GM23338 (cell line): ENCODE measurements around the gene PPCDC. TPM values are rescaled to one million over a fixed set of nuclear protein-coding genes. Genes with fewer than 3 reads are reported as not detected.

ENCODE experiments used
- ATAC-seq: fragments of 200-7000 bp; cut with Tn5 transposase; 3 replicates; pipeline ENCODE4 v1.9.1; 2020
- DNase-seq: peaks from one replicate; pipeline ENCODE4 v3.0.0-alpha.2; 2015; ENCODE audit warnings: low spot score
- H2AFZ ChIP-seq: fragments of 200-600 bp; sonication (generic); 2 replicates; pipeline ENCODE4 v1.8.0; 2016; ENCODE audit warnings: antibody characterized with exemption, mild to moderate bottlenecking, moderate library complexity
- H3F3A ChIP-seq: fragments of 200-600 bp; sonication (generic); replicated peaks from 2 replicates; pipeline ENCODE4 v1.8.0; 2017; ENCODE audit warnings: antibody characterized with exemption, mixed run types, low read depth
- H3K27ac ChIP-seq: fragments of 200-600 bp; sonication (generic); 2 replicates; pipeline ENCODE4 v1.6.1; 2016; ENCODE audit warnings: low read depth
- H3K27me3 ChIP-seq: fragments of 200-600 bp; sonication (generic); 2 replicates; pipeline ENCODE4 v1.8.0; 2016; ENCODE audit warnings: mild to moderate bottlenecking, mixed run types, moderate library complexity; ENCODE audit not compliant: insufficient read depth
- H3K36me3 ChIP-seq: fragments of 200-600 bp; sonication (generic); 2 replicates; pipeline ENCODE4 v1.8.0; 2016; ENCODE audit warnings: mild to moderate bottlenecking; ENCODE audit not compliant: insufficient read depth
- H3K4me1 ChIP-seq: fragments of 200-600 bp; sonication (generic); 2 replicates; pipeline ENCODE4 v1.8.0; 2016; ENCODE audit warnings: mild to moderate bottlenecking, moderate library complexity; ENCODE audit not compliant: insufficient read depth
- H3K4me2 ChIP-seq: fragments of 200-600 bp; sonication (generic); 2 replicates; pipeline ENCODE4 v1.7.1; 2017; ENCODE audit warnings: mixed run types
- H3K4me3 ChIP-seq: fragments of 200-600 bp; sonication (generic); 2 replicates; pipeline ENCODE4 v1.6.1; 2016; ENCODE audit warnings: mixed run types
- H3K79me2 ChIP-seq: fragments of 200-600 bp; sonication (generic); replicated peaks from 2 replicates; pipeline ENCODE4 v1.8.0; 2017; ENCODE audit warnings: mild to moderate bottlenecking; ENCODE audit not compliant: insufficient read depth
- H3K9me2 ChIP-seq: fragments of 200-600 bp; sonication (generic); 2 replicates; pipeline ENCODE4 v1.8.0; 2017; ENCODE audit not compliant: insufficient read depth
- H4K20me1 ChIP-seq: fragments of 200-600 bp; sonication (generic); replicated peaks from 2 replicates; pipeline ENCODE4 v1.8.0; 2017; ENCODE audit warnings: mild to moderate bottlenecking; ENCODE audit not compliant: insufficient read depth
- H3K27ac Mint-ChIP-seq: 2 replicates; pipeline ENCODE4 v1.8.0; 2020; ENCODE audit warnings: inconsistent platforms, mild to moderate bottlenecking, moderate library complexity, mixed read lengths
- H3K27me3 Mint-ChIP-seq: 3 replicates; pipeline ENCODE4 v1.8.0; 2022; ENCODE audit warnings: low read depth, mild to moderate bottlenecking, moderate library complexity, mixed read lengths, inconsistent platforms; ENCODE audit not compliant: insufficient read depth, poor library complexity
- H3K36me3 Mint-ChIP-seq: 3 replicates; pipeline ENCODE4 v1.8.0; 2021; ENCODE audit warnings: low read depth, mild to moderate bottlenecking, inconsistent platforms, moderate library complexity, mixed read lengths
- H3K4me1 Mint-ChIP-seq: 3 replicates; pipeline ENCODE4 v1.8.0; 2020; ENCODE audit warnings: mild to moderate bottlenecking, inconsistent platforms, mixed read lengths
- H3K4me3 Mint-ChIP-seq: 3 replicates; pipeline ENCODE4 v1.8.0; 2021; ENCODE audit warnings: moderate library complexity, mild to moderate bottlenecking, inconsistent platforms, mixed read lengths
- H3K9me3 Mint-ChIP-seq: 3 replicates; pipeline ENCODE4 v1.8.0; 2020; ENCODE audit warnings: moderate library complexity, mild to moderate bottlenecking, inconsistent platforms, mixed read lengths
- CREB1 ChIP-seq: fragments of 250-450 bp; sonication (Bioruptor Pico); IDR thresholded peaks from 2 replicates; pipeline ENCODE4 v1.5.0; 2020; ENCODE audit warnings: low read depth, mild to moderate bottlenecking, moderate library complexity
- EZH2phosphoT487 ChIP-seq: fragments of 200-600 bp; sonication (generic); IDR thresholded peaks from one replicate; pipeline ENCODE4 v1.8.1; 2018; ENCODE audit warnings: antibody characterized with exemption; ENCODE audit not compliant: unreplicated experiment
- JUNB ChIP-seq: IDR thresholded peaks from one replicate; pipeline ENCODE4 v1.6.1; 2016; ENCODE audit warnings: antibody characterized with exemption; ENCODE audit not compliant: unreplicated experiment
- NANOG ChIP-seq: IDR thresholded peaks from 2 replicates; pipeline ENCODE4 v1.6.1; 2016; ENCODE audit warnings: antibody characterized with exemption, borderline replicate concordance
- POLR2AphosphoS5 ChIP-seq: IDR thresholded peaks from 2 replicates; pipeline ENCODE4 v1.6.1; 2016; ENCODE audit warnings: antibody characterized with exemption, low read depth
- STAT1 ChIP-seq: IDR thresholded peaks from one replicate; pipeline ENCODE4 v1.6.1; 2016; ENCODE audit warnings: antibody characterized with exemption; ENCODE audit not compliant: unreplicated experiment
- ZNF114 ChIP-seq: fragments of 250-450 bp; sonication (Bioruptor Pico); IDR thresholded peaks from 2 replicates; pipeline ENCODE4 v1.5.0; 2020; ENCODE audit warnings: mild to moderate bottlenecking, moderate library complexity
- ZNF331 ChIP-seq: fragments of 250-450 bp; sonication (Bioruptor Pico); IDR thresholded peaks from 2 replicates; pipeline ENCODE4 v1.5.0; 2020; ENCODE audit warnings: low read depth, mild to moderate bottlenecking, moderate library complexity
- polyA plus RNA-seq: library from polyadenylated mRNA; unstranded; fragments of >200 nt; fragmentation: Nextera tagmentation; extraction: Ambion mirVana; gene quantifications from 2 replicates; pipeline ENCODE4 v1.2.1, GENCODE V29; 2016
- total RNA-seq: library from RNA; depleted of rRNA; stranded (reverse); fragments of >200 nt; shearing (Covaris generic); gene quantifications from 2 replicates; pipeline ENCODE4 v1.2.3, GENCODE V29; 2014
- TF ChIP-seq, protein P1 (sequence below): IDR thresholded peaks from 2 replicates; pipeline ENCODE4 v1.6.1; 2016; ENCODE audit warnings: antibody characterized with exemption
- TF ChIP-seq, protein P2 (sequence below), 2 experiments: fragments of 200-600 bp in 1 of 2; sonication (generic) in 1 of 2; conservative IDR thresholded peaks; 2 replicates each; pipeline versions ENCODE4 v1.5.1 to v1.6.1; 2016 to 2017; ENCODE audit warnings: antibody characterized with exemption in 2 of 2, low read depth in 2 of 2, mild to moderate bottlenecking in 2 of 2, moderate library complexity in 1 of 2
- TF ChIP-seq, protein P3 (sequence below): IDR thresholded peaks from one replicate; pipeline ENCODE4 v1.6.1; 2018; ENCODE audit warnings: antibody characterized with exemption; ENCODE audit not compliant: unreplicated experiment
- TF ChIP-seq, protein P4 (sequence below): fragments of 250-450 bp; sonication (Bioruptor Pico); IDR thresholded peaks from 2 replicates; pipeline ENCODE4 v1.5.0; 2020; ENCODE audit warnings: mild to moderate bottlenecking, moderate library complexity

Gene PPCDC
- total and polyA plus RNA-seq, 2 experiments from 2014 or later, result 17.8 to 40.2 TPM

DNA sequence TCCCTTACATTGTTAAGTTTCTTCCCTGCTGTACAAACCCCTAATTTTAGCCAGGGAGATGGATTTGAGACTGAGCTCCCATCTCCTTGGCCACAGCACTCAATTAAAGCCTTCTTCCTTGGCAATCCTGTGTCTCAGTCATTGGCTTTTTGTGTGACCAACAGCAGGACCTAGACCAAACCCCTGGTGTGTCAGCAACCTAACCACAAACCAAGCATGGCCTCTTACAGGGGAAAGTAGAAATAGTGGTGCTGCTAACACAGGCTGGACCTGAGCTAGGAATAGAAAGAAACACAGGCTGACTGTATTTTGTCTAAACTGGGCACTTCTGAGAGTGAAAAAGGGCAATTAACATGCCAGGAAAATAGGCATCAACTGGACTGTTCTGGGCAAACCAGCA, 37.9 kb downstream of the PPCDC start (continued):
- TF ChIP-seq EZH2phosphoT487, result no peak
- TF ChIP-seq CREB1 (CRISPR knock-in tag), result no peak
- no peak for TF ChIP-seq JUNB

DNA sequence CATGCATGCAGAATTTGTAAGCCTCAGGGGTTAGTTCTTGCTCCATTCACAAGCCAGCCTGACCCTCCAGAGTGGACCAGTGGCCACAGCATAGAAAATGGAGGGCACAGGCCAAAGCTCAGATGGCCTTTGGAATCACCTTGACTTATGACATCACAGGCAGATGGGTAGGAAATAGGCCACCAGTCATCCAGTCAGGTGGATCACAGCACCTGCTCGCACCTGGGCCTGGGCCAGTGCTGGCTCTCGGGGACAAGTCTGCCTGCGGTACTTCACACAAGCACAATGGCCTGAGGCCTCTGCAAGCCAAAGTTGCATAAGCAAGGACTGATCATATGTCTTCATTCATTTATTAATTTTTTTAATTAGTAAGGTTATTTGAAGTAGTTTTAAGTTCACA, 39.3 kb downstream of the PPCDC start:
- Mint-ChIP-seq H3K4me3 (no peak overlapping the region), H3K4me1 (0 out of 3 replicates have a peak, but pooled peaks cover 3% of the 10 kb centered on the region), H3K9me3 (peaks cover 20% of the 10 kb centered on the region), H3K27ac (no peak overlapping the region), H3K36me3 (peaks cover 19% of the 10 kb centered on the region), H3K27me3 (peaks cover 5% of the 10 kb centered on the region)
- no peaks in the 10 kb centered on the region for H3K36me3 ChIP-seq
- H4K20me1 ChIP-seq, result no peaks in the 10 kb centered on the region
- H3K9me2 ChIP-seq, result no peaks in the 10 kb centered on the region
- H3K79me2 ChIP-seq, result no peaks in the 10 kb centered on the region
- H3F3A ChIP-seq, result no peaks in the 10 kb centered on the region
- TF ChIP-seq JUNB (no peak), NANOG (no peak), STAT1 (no peak), CREB1 (CRISPR knock-in tag) (no peak), ZNF114 (CRISPR knock-in tag) (no peak), ZNF331 (CRISPR knock-in tag) (no peak), POLR2AphosphoS5 (no peak)
- TF ChIP-seq, protein P1, sequence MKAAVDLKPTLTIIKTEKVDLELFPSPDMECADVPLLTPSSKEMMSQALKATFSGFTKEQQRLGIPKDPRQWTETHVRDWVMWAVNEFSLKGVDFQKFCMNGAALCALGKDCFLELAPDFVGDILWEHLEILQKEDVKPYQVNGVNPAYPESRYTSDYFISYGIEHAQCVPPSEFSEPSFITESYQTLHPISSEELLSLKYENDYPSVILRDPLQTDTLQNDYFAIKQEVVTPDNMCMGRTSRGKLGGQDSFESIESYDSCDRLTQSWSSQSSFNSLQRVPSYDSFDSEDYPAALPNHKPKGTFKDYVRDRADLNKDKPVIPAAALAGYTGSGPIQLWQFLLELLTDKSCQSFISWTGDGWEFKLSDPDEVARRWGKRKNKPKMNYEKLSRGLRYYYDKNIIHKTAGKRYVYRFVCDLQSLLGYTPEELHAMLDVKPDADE, result no peak
- TF ChIP-seq, protein P2, sequence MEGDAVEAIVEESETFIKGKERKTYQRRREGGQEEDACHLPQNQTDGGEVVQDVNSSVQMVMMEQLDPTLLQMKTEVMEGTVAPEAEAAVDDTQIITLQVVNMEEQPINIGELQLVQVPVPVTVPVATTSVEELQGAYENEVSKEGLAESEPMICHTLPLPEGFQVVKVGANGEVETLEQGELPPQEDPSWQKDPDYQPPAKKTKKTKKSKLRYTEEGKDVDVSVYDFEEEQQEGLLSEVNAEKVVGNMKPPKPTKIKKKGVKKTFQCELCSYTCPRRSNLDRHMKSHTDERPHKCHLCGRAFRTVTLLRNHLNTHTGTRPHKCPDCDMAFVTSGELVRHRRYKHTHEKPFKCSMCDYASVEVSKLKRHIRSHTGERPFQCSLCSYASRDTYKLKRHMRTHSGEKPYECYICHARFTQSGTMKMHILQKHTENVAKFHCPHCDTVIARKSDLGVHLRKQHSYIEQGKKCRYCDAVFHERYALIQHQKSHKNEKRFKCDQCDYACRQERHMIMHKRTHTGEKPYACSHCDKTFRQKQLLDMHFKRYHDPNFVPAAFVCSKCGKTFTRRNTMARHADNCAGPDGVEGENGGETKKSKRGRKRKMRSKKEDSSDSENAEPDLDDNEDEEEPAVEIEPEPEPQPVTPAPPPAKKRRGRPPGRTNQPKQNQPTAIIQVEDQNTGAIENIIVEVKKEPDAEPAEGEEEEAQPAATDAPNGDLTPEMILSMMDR (conservative IDR thresholded peaks at IDR 0.05; ENCODE audit: low read depth in 2 of 2), result no peak
- TF ChIP-seq, protein P3, sequence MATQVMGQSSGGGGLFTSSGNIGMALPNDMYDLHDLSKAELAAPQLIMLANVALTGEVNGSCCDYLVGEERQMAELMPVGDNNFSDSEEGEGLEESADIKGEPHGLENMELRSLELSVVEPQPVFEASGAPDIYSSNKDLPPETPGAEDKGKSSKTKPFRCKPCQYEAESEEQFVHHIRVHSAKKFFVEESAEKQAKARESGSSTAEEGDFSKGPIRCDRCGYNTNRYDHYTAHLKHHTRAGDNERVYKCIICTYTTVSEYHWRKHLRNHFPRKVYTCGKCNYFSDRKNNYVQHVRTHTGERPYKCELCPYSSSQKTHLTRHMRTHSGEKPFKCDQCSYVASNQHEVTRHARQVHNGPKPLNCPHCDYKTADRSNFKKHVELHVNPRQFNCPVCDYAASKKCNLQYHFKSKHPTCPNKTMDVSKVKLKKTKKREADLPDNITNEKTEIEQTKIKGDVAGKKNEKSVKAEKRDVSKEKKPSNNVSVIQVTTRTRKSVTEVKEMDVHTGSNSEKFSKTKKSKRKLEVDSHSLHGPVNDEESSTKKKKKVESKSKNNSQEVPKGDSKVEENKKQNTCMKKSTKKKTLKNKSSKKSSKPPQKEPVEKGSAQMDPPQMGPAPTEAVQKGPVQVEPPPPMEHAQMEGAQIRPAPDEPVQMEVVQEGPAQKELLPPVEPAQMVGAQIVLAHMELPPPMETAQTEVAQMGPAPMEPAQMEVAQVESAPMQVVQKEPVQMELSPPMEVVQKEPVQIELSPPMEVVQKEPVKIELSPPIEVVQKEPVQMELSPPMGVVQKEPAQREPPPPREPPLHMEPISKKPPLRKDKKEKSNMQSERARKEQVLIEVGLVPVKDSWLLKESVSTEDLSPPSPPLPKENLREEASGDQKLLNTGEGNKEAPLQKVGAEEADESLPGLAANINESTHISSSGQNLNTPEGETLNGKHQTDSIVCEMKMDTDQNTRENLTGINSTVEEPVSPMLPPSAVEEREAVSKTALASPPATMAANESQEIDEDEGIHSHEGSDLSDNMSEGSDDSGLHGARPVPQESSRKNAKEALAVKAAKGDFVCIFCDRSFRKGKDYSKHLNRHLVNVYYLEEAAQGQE, result no peak
- TF ChIP-seq, protein P4, sequence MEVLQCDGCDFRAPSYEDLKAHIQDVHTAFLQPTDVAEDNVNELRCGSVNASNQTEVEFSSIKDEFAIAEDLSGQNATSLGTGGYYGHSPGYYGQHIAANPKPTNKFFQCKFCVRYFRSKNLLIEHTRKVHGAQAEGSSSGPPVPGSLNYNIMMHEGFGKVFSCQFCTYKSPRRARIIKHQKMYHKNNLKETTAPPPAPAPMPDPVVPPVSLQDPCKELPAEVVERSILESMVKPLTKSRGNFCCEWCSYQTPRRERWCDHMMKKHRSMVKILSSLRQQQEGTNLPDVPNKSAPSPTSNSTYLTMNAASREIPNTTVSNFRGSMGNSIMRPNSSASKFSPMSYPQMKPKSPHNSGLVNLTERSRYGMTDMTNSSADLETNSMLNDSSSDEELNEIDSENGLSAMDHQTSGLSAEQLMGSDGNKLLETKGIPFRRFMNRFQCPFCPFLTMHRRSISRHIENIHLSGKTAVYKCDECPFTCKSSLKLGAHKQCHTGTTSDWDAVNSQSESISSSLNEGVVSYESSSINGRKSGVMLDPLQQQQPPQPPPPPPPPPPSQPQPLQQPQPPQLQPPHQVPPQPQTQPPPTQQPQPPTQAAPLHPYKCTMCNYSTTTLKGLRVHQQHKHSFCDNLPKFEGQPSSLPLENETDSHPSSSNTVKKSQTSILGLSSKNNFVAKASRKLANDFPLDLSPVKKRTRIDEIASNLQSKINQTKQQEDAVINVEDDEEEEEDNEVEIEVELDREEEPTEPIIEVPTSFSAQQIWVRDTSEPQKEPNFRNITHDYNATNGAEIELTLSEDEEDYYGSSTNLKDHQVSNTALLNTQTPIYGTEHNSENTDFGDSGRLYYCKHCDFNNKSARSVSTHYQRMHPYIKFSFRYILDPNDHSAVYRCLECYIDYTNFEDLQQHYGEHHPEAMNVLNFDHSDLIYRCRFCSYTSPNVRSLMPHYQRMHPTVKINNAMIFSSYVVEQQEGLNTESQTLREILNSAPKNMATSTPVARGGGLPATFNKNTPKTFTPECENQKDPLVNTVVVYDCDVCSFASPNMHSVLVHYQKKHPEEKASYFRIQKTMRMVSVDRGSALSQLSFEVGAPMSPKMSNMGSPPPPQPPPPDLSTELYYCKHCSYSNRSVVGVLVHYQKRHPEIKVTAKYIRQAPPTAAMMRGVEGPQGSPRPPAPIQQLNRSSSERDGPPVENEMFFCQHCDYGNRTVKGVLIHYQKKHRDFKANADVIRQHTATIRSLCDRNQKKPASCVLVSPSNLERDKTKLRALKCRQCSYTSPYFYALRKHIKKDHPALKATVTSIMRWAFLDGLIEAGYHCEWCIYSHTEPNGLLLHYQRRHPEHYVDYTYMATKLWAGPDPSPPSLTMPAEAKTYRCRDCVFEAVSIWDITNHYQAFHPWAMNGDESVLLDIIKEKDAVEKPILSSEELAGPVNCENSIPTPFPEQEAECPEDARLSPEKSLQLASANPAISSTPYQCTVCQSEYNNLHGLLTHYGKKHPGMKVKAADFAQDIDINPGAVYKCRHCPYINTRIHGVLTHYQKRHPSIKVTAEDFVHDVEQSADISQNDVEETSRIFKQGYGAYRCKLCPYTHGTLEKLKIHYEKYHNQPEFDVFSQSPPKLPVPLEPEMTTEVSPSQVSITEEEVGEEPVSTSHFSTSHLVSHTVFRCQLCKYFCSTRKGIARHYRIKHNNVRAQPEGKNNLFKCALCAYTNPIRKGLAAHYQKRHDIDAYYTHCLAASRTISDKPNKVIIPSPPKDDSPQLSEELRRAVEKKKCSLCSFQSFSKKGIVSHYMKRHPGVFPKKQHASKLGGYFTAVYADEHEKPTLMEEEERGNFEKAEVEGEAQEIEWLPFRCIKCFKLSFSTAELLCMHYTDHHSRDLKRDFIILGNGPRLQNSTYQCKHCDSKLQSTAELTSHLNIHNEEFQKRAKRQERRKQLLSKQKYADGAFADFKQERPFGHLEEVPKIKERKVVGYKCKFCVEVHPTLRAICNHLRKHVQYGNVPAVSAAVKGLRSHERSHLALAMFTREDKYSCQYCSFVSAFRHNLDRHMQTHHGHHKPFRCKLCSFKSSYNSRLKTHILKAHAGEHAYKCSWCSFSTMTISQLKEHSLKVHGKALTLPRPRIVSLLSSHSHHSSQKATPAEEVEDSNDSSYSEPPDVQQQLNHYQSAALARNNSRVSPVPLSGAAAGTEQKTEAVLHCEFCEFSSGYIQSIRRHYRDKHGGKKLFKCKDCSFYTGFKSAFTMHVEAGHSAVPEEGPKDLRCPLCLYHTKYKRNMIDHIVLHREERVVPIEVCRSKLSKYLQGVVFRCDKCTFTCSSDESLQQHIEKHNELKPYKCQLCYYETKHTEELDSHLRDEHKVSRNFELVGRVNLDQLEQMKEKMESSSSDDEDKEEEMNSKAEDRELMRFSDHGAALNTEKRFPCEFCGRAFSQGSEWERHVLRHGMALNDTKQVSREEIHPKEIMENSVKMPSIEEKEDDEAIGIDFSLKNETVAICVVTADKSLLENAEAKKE (CRISPR knock-in tag), result no peak
- H3K27ac ChIP-seq, result no peak overlapping the region
- H2AFZ ChIP-seq, result no peak overlapping the region
- H3K4me2 ChIP-seq, result no peak overlapping the region
- no peaks in the 10 kb centered on the region for H3K27me3 ChIP-seq
- ATAC-seq, result no peak
- H3K4me1 ChIP-seq, result no peaks in the 10 kb centered on the region; the same call in 1 of the 2 replicates
- H3K4me3 ChIP-seq, result no peak overlapping the region
- no peak for DNase-seq
